Transverse colon (tissue), 4 donors: Measurements from ENCODE around the gene TMEM235.

ENCODE experiments used
- CTCF ChIP-seq, 5 experiments: fragments of 200-600 bp in 3 of 5; fragments of 450-650 bp in 2 of 5; sonication (generic) in 3 of 5; IDR thresholded peaks; 1 replicate in 2 of 5; 2 replicates in 3 of 5; pipeline ENCODE4 v1.5.1; 2016 to 2017; ENCODE audit warnings: antibody characterized with exemption in 5 of 5, inconsistent platforms in 3 of 5, mild to moderate bottlenecking in 2 of 5, moderate library complexity in 1 of 5
- EP300 ChIP-seq: sonication (generic); formaldehyde crosslinking; IDR thresholded peaks from one replicate; pipeline ENCODE4 v1.6.1; 2017; ENCODE audit warnings: antibody characterized with exemption, low read depth
- POLR2A ChIP-seq: fragments of 450-650 bp; IDR thresholded peaks from one replicate; pipeline ENCODE4 v1.6.1; 2016; ENCODE audit warnings: antibody characterized with exemption, mild to moderate bottlenecking, moderate library complexity
- POLR2AphosphoS5 ChIP-seq, 3 donors: sonication (generic); formaldehyde crosslinking; IDR thresholded peaks; one replicate each; pipeline ENCODE4 v1.6.1; 2016; ENCODE audit warnings: antibody characterized with exemption in 3 of 3

DNA sequence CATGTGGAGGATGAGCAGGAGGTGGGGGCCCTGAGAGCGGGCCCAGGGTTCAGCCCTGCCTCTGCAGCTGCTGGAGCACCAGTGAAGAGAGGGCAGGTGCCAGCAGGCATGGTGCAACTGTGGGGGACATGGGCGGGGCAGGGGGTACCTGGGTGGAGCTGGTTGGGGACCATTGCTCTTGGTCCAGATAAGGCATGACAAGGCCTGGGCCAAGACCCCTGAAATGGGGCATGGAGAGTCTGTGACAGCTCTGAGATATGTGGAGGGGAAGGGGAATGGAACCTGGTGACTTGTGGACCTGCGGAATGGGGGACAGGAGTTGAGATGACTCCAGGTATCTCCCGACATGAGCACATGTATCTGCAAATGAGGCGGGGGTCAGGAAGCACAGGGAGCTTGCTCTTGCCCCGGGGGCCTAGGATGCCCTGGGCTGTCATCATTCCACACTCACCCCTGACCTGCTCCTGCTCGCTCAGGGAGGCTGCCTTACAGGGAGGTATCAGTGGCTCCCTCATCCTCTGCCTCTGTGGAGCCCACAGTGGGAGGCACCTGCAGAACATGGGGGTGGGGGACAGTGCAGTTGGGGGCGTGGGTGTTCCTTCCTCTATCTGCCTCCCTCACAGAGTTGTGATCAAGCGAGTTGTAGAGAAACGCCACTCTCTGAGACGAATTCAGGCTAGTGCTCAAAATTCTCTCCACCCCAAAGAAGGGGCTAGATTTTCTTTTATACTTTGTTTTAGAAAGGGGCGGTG is 40.2 kb downstream of the TMEM235 start:
- TF ChIP-seq POLR2A (no peak), EP300 (no peak), CTCF (IDR thresholded peaks at IDR 0.05) (no peak), POLR2AphosphoS5 (IDR thresholded peaks at IDR 0.05) (no peak)
